GM23338 (cell line): ENCODE measurements around the gene EVC2. TPM values are rescaled to one million over a fixed set of nuclear protein-coding genes. Genes with fewer than 3 reads are reported as not detected.

Source experiments
- ATAC-seq: fragments of 200-7000 bp; cut with Tn5 transposase; 3 replicates; pipeline ENCODE4 v1.9.1; 2020
- DNase-seq: peaks from one replicate; pipeline ENCODE4 v3.0.0-alpha.2; 2015; ENCODE audit warnings: low spot score
- H2AFZ ChIP-seq: fragments of 200-600 bp; sonication (generic); 2 replicates; pipeline ENCODE4 v1.8.0; 2016; ENCODE audit warnings: antibody characterized with exemption, mild to moderate bottlenecking, moderate library complexity
- H3F3A ChIP-seq: fragments of 200-600 bp; sonication (generic); replicated peaks from 2 replicates; pipeline ENCODE4 v1.8.0; 2017; ENCODE audit warnings: antibody characterized with exemption, mixed run types, low read depth
- H3K27ac ChIP-seq: fragments of 200-600 bp; sonication (generic); 2 replicates; pipeline ENCODE4 v1.6.1; 2016; ENCODE audit warnings: low read depth
- H3K27me3 ChIP-seq: fragments of 200-600 bp; sonication (generic); 2 replicates; pipeline ENCODE4 v1.8.0; 2016; ENCODE audit warnings: mild to moderate bottlenecking, mixed run types, moderate library complexity; ENCODE audit not compliant: insufficient read depth
- H3K36me3 ChIP-seq: fragments of 200-600 bp; sonication (generic); 2 replicates; pipeline ENCODE4 v1.8.0; 2016; ENCODE audit warnings: mild to moderate bottlenecking; ENCODE audit not compliant: insufficient read depth
- H3K4me1 ChIP-seq: fragments of 200-600 bp; sonication (generic); 2 replicates; pipeline ENCODE4 v1.8.0; 2016; ENCODE audit warnings: mild to moderate bottlenecking, moderate library complexity; ENCODE audit not compliant: insufficient read depth
- H3K4me2 ChIP-seq: fragments of 200-600 bp; sonication (generic); 2 replicates; pipeline ENCODE4 v1.7.1; 2017; ENCODE audit warnings: mixed run types
- H3K4me3 ChIP-seq: fragments of 200-600 bp; sonication (generic); 2 replicates; pipeline ENCODE4 v1.6.1; 2016; ENCODE audit warnings: mixed run types
- H3K79me2 ChIP-seq: fragments of 200-600 bp; sonication (generic); replicated peaks from 2 replicates; pipeline ENCODE4 v1.8.0; 2017; ENCODE audit warnings: mild to moderate bottlenecking; ENCODE audit not compliant: insufficient read depth
- H3K9me2 ChIP-seq: fragments of 200-600 bp; sonication (generic); 2 replicates; pipeline ENCODE4 v1.8.0; 2017; ENCODE audit not compliant: insufficient read depth
- H4K20me1 ChIP-seq: fragments of 200-600 bp; sonication (generic); replicated peaks from 2 replicates; pipeline ENCODE4 v1.8.0; 2017; ENCODE audit warnings: mild to moderate bottlenecking; ENCODE audit not compliant: insufficient read depth
- H3K27ac Mint-ChIP-seq: 2 replicates; pipeline ENCODE4 v1.8.0; 2020; ENCODE audit warnings: inconsistent platforms, mild to moderate bottlenecking, moderate library complexity, mixed read lengths
- H3K27me3 Mint-ChIP-seq: 3 replicates; pipeline ENCODE4 v1.8.0; 2022; ENCODE audit warnings: low read depth, mild to moderate bottlenecking, moderate library complexity, mixed read lengths, inconsistent platforms; ENCODE audit not compliant: insufficient read depth, poor library complexity
- H3K36me3 Mint-ChIP-seq: 3 replicates; pipeline ENCODE4 v1.8.0; 2021; ENCODE audit warnings: low read depth, mild to moderate bottlenecking, inconsistent platforms, moderate library complexity, mixed read lengths
- H3K4me1 Mint-ChIP-seq: 3 replicates; pipeline ENCODE4 v1.8.0; 2020; ENCODE audit warnings: mild to moderate bottlenecking, inconsistent platforms, mixed read lengths
- H3K4me3 Mint-ChIP-seq: 3 replicates; pipeline ENCODE4 v1.8.0; 2021; ENCODE audit warnings: moderate library complexity, mild to moderate bottlenecking, inconsistent platforms, mixed read lengths
- H3K9me3 Mint-ChIP-seq: 3 replicates; pipeline ENCODE4 v1.8.0; 2020; ENCODE audit warnings: moderate library complexity, mild to moderate bottlenecking, inconsistent platforms, mixed read lengths
- CREB1 ChIP-seq: fragments of 250-450 bp; sonication (Bioruptor Pico); IDR thresholded peaks from 2 replicates; pipeline ENCODE4 v1.5.0; 2020; ENCODE audit warnings: low read depth, mild to moderate bottlenecking, moderate library complexity
- CTCF ChIP-seq, 2 experiments: fragments of 200-600 bp in 1 of 2; sonication (generic) in 1 of 2; conservative IDR thresholded peaks; 2 replicates each; pipeline versions ENCODE4 v1.5.1 to v1.6.1; 2016 to 2017; ENCODE audit warnings: antibody characterized with exemption in 2 of 2, low read depth in 2 of 2, mild to moderate bottlenecking in 2 of 2, moderate library complexity in 1 of 2
- EZH2 ChIP-seq: fragments of 200-600 bp; sonication (generic); IDR thresholded peaks from one replicate; pipeline ENCODE4 v1.8.0; 2017; ENCODE audit warnings: antibody characterized with exemption, mild to moderate bottlenecking, low read depth; ENCODE audit not compliant: unreplicated experiment
- EZH2phosphoT487 ChIP-seq: fragments of 200-600 bp; sonication (generic); IDR thresholded peaks from one replicate; pipeline ENCODE4 v1.8.1; 2018; ENCODE audit warnings: antibody characterized with exemption; ENCODE audit not compliant: unreplicated experiment
- JUNB ChIP-seq: IDR thresholded peaks from one replicate; pipeline ENCODE4 v1.6.1; 2016; ENCODE audit warnings: antibody characterized with exemption; ENCODE audit not compliant: unreplicated experiment
- NANOG ChIP-seq: IDR thresholded peaks from 2 replicates; pipeline ENCODE4 v1.6.1; 2016; ENCODE audit warnings: antibody characterized with exemption, borderline replicate concordance
- POLR2AphosphoS5 ChIP-seq: IDR thresholded peaks from 2 replicates; pipeline ENCODE4 v1.6.1; 2016; ENCODE audit warnings: antibody characterized with exemption, low read depth
- STAT1 ChIP-seq: IDR thresholded peaks from one replicate; pipeline ENCODE4 v1.6.1; 2016; ENCODE audit warnings: antibody characterized with exemption; ENCODE audit not compliant: unreplicated experiment
- ZNF114 ChIP-seq: fragments of 250-450 bp; sonication (Bioruptor Pico); IDR thresholded peaks from 2 replicates; pipeline ENCODE4 v1.5.0; 2020; ENCODE audit warnings: mild to moderate bottlenecking, moderate library complexity
- ZNF331 ChIP-seq: fragments of 250-450 bp; sonication (Bioruptor Pico); IDR thresholded peaks from 2 replicates; pipeline ENCODE4 v1.5.0; 2020; ENCODE audit warnings: low read depth, mild to moderate bottlenecking, moderate library complexity
- polyA plus RNA-seq: library from polyadenylated mRNA; unstranded; fragments of >200 nt; fragmentation: Nextera tagmentation; extraction: Ambion mirVana; gene quantifications from 2 replicates; pipeline ENCODE4 v1.2.1, GENCODE V29; 2016
- total RNA-seq: library from RNA; depleted of rRNA; stranded (reverse); fragments of >200 nt; shearing (Covaris generic); gene quantifications from 2 replicates; pipeline ENCODE4 v1.2.3, GENCODE V29; 2014
- TF ChIP-seq, protein P1 (sequence below): IDR thresholded peaks from one replicate; pipeline ENCODE4 v1.6.1; 2018; ENCODE audit warnings: antibody characterized with exemption; ENCODE audit not compliant: unreplicated experiment
- TF ChIP-seq, protein P2 (sequence below): fragments of 250-450 bp; sonication (Bioruptor Pico); IDR thresholded peaks from 2 replicates; pipeline ENCODE4 v1.5.0; 2020; ENCODE audit warnings: mild to moderate bottlenecking, moderate library complexity
- TF ChIP-seq, protein P3 (sequence below): IDR thresholded peaks from 2 replicates; pipeline ENCODE4 v1.6.1; 2016; ENCODE audit warnings: antibody characterized with exemption

The EVC2 gene
- total and polyA plus RNA-seq, 2 experiments from 2014 or later, result 3.4 to 11.5 TPM

DNA sequence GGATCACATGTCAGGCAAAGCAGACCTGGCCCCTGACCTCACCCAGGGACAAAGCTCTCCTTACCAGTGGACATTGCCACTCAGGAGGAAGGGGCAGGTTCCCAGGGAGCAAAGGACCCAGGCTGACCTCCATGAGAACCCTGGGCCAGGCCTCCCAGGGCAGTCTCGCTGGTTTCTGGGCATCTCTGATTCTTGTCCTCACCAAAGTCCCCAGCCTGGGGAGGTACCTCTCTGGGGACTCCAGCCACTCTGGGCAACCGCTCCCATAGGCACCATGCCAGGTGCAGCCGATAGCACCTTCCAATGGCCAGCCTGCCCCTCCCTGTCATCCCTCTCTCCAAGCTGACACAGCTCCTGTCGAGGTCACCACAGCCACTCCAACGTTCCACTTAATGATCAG, 7.9 kb downstream of the EVC2 start:
- Histone ChIP-seq H3K4me2 (no peak overlapping the region), H3K9me2 (no peaks in the 10 kb centered on the region), H3K27ac (no peak overlapping the region), H3F3A (no peaks in the 10 kb centered on the region), H3K36me3 (no peaks in the 10 kb centered on the region; the same call in 1 of the 2 replicates), H3K4me3 (no peak overlapping the region), H3K4me1 (no peaks in the 10 kb centered on the region), H3K79me2 (0 out of 2 replicates have a peak, but pooled peaks cover 5% of the 10 kb centered on the region), H4K20me1 (no peaks in the 10 kb centered on the region), H3K27me3 (no peaks in the 10 kb centered on the region), H2AFZ (no peak overlapping the region)
- DNase-seq (no peak), ATAC-seq (no peak)
- peaks cover 24% of the 10 kb centered on the region for H3K36me3 Mint-ChIP-seq
- TF ChIP-seq, protein P1, sequence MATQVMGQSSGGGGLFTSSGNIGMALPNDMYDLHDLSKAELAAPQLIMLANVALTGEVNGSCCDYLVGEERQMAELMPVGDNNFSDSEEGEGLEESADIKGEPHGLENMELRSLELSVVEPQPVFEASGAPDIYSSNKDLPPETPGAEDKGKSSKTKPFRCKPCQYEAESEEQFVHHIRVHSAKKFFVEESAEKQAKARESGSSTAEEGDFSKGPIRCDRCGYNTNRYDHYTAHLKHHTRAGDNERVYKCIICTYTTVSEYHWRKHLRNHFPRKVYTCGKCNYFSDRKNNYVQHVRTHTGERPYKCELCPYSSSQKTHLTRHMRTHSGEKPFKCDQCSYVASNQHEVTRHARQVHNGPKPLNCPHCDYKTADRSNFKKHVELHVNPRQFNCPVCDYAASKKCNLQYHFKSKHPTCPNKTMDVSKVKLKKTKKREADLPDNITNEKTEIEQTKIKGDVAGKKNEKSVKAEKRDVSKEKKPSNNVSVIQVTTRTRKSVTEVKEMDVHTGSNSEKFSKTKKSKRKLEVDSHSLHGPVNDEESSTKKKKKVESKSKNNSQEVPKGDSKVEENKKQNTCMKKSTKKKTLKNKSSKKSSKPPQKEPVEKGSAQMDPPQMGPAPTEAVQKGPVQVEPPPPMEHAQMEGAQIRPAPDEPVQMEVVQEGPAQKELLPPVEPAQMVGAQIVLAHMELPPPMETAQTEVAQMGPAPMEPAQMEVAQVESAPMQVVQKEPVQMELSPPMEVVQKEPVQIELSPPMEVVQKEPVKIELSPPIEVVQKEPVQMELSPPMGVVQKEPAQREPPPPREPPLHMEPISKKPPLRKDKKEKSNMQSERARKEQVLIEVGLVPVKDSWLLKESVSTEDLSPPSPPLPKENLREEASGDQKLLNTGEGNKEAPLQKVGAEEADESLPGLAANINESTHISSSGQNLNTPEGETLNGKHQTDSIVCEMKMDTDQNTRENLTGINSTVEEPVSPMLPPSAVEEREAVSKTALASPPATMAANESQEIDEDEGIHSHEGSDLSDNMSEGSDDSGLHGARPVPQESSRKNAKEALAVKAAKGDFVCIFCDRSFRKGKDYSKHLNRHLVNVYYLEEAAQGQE, result no peak
- TF ChIP-seq JUNB (no peak), NANOG (no peak), CREB1 (CRISPR knock-in tag) (no peak), EZH2 (no peak), ZNF331 (CRISPR knock-in tag) (no peak), ZNF114 (CRISPR knock-in tag) (no peak), STAT1 (no peak), EZH2phosphoT487 (no peak), CTCF (conservative IDR thresholded peaks at IDR 0.05; ENCODE audit: low read depth in 2 of 2) (no peak), POLR2AphosphoS5 (no peak)
- TF ChIP-seq, protein P2, sequence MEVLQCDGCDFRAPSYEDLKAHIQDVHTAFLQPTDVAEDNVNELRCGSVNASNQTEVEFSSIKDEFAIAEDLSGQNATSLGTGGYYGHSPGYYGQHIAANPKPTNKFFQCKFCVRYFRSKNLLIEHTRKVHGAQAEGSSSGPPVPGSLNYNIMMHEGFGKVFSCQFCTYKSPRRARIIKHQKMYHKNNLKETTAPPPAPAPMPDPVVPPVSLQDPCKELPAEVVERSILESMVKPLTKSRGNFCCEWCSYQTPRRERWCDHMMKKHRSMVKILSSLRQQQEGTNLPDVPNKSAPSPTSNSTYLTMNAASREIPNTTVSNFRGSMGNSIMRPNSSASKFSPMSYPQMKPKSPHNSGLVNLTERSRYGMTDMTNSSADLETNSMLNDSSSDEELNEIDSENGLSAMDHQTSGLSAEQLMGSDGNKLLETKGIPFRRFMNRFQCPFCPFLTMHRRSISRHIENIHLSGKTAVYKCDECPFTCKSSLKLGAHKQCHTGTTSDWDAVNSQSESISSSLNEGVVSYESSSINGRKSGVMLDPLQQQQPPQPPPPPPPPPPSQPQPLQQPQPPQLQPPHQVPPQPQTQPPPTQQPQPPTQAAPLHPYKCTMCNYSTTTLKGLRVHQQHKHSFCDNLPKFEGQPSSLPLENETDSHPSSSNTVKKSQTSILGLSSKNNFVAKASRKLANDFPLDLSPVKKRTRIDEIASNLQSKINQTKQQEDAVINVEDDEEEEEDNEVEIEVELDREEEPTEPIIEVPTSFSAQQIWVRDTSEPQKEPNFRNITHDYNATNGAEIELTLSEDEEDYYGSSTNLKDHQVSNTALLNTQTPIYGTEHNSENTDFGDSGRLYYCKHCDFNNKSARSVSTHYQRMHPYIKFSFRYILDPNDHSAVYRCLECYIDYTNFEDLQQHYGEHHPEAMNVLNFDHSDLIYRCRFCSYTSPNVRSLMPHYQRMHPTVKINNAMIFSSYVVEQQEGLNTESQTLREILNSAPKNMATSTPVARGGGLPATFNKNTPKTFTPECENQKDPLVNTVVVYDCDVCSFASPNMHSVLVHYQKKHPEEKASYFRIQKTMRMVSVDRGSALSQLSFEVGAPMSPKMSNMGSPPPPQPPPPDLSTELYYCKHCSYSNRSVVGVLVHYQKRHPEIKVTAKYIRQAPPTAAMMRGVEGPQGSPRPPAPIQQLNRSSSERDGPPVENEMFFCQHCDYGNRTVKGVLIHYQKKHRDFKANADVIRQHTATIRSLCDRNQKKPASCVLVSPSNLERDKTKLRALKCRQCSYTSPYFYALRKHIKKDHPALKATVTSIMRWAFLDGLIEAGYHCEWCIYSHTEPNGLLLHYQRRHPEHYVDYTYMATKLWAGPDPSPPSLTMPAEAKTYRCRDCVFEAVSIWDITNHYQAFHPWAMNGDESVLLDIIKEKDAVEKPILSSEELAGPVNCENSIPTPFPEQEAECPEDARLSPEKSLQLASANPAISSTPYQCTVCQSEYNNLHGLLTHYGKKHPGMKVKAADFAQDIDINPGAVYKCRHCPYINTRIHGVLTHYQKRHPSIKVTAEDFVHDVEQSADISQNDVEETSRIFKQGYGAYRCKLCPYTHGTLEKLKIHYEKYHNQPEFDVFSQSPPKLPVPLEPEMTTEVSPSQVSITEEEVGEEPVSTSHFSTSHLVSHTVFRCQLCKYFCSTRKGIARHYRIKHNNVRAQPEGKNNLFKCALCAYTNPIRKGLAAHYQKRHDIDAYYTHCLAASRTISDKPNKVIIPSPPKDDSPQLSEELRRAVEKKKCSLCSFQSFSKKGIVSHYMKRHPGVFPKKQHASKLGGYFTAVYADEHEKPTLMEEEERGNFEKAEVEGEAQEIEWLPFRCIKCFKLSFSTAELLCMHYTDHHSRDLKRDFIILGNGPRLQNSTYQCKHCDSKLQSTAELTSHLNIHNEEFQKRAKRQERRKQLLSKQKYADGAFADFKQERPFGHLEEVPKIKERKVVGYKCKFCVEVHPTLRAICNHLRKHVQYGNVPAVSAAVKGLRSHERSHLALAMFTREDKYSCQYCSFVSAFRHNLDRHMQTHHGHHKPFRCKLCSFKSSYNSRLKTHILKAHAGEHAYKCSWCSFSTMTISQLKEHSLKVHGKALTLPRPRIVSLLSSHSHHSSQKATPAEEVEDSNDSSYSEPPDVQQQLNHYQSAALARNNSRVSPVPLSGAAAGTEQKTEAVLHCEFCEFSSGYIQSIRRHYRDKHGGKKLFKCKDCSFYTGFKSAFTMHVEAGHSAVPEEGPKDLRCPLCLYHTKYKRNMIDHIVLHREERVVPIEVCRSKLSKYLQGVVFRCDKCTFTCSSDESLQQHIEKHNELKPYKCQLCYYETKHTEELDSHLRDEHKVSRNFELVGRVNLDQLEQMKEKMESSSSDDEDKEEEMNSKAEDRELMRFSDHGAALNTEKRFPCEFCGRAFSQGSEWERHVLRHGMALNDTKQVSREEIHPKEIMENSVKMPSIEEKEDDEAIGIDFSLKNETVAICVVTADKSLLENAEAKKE, result no peak
- TF ChIP-seq, protein P3, sequence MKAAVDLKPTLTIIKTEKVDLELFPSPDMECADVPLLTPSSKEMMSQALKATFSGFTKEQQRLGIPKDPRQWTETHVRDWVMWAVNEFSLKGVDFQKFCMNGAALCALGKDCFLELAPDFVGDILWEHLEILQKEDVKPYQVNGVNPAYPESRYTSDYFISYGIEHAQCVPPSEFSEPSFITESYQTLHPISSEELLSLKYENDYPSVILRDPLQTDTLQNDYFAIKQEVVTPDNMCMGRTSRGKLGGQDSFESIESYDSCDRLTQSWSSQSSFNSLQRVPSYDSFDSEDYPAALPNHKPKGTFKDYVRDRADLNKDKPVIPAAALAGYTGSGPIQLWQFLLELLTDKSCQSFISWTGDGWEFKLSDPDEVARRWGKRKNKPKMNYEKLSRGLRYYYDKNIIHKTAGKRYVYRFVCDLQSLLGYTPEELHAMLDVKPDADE, result no peak
- no peaks in the 10 kb centered on the region for H3K4me1 Mint-ChIP-seq
- H3K27ac Mint-ChIP-seq, result no peak overlapping the region
- H3K9me3 Mint-ChIP-seq, result peaks cover 22% of the 10 kb centered on the region
- no peak overlapping the region for H3K4me3 Mint-ChIP-seq
- peaks cover 6% of the 10 kb centered on the region for H3K27me3 Mint-ChIP-seq
